ENCODE measurements around the gene FBN3.

Gene FBN3

GRCh38 chr19:8148088-8148409 lies 1.3 kb downstream of the FBN3 start:
- no peak for FAIRE-seq

- FAIRE-seq, result no peak
Observed at GRCh38 chr19:8147582-8147978, 1.8 kb downstream of the FBN3 start.

- no peak for FAIRE-seq
Observed at GRCh38 chr19:8146877-8147581, 2.4 kb downstream of the FBN3 start.

- no peak for FAIRE-seq
Observed at GRCh38 chr19:8144273-8144995, 5.0 kb downstream of the FBN3 start.

- FAIRE-seq, result no peak
Observed at GRCh38 chr19:8143041-8143440, 6.4 kb downstream of the FBN3 start.

- FAIRE-seq, result no peak
Observed at GRCh38 chr19:8142513-8142900, 6.9 kb downstream of the FBN3 start.

GRCh38 chr19:8141726-8142512 lies 7.5 kb downstream of the FBN3 start:
- no peak for FAIRE-seq

- FAIRE-seq, result no peak
Observed at GRCh38 chr19:8138201-8138600, 11.2 kb downstream of the FBN3 start.

GRCh38 chr19:8137425-8137824 lies 12.0 kb downstream of the FBN3 start:
- FAIRE-seq, result no peak

GRCh38 chr19:8135946-8136618 lies 13.3 kb downstream of the FBN3 start:
- no peak for FAIRE-seq

GRCh38 chr19:8132858-8133458 lies 16.4 kb downstream of the FBN3 start:
- FAIRE-seq, result no peak

GRCh38 chr19:8131517-8131916 lies 17.9 kb downstream of the FBN3 start:
- FAIRE-seq, result no peak

- no peak for FAIRE-seq
Observed at GRCh38 chr19:8129061-8129618, 20.3 kb downstream of the FBN3 start.

GRCh38 chr19:8128551-8128950 lies 20.8 kb downstream of the FBN3 start:
- FAIRE-seq, result no peak

- FAIRE-seq, result no peak
Observed at GRCh38 chr19:8127311-8127710, 22.1 kb downstream of the FBN3 start.

- FAIRE-seq, result no peak
Observed at GRCh38 chr19:8126511-8126910, 22.9 kb downstream of the FBN3 start.

GRCh38 chr19:8126008-8126407 lies 23.4 kb downstream of the FBN3 start:
- FAIRE-seq, result no peak

GRCh38 chr19:8123683-8124082 lies 25.7 kb downstream of the FBN3 start:
- FAIRE-seq, result no peak

GRCh38 chr19:8120636-8121480 lies 28.5 kb downstream of the FBN3 start:
- FAIRE-seq, result no peak

- FAIRE-seq, result no peak
Observed at GRCh38 chr19:8117991-8118390, 31.4 kb downstream of the FBN3 start.

GRCh38 chr19:8116437-8117293 lies 32.7 kb downstream of the FBN3 start:
- FAIRE-seq, result no peak
